ENCODE data around the gene ACOXL.

ACOXL gene

DNA sequence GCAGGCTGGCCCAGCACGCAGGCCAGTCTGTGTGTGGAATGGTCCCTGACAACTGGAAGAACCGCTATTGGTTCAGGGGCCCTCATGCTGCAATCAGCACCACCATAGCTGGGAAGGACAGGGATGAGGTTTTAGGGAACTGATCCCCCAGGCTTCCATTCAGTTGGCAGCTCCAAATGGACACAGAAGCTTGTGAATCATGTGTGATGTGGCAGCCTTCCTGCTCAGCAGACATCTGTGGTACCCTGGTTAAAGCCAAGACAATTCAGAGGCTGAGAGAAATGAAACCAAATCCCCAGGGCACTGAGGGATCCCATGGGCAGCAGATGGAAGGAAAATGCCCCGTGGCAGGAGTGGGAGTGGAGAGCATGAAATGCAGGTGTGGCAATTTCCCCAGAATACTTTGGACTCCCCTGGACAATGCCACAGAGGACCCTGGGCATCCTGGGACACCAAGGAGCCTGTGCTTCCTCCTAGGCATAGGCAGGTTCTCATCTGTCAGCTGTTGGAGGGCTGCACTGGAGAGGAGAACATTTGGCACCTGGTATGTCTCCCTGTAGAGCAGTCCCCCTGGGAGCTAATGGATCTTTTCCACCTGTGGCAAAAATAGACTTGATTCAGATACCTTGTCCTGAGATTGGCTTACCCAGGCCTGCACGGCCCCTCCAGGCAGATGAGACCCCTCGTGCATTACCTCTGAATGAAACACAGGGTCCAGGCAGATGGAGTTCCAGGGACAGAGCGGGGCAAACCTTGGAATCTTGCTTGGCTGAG is 226.2 kb downstream of the ACOXL start:
- H3K9me3 ChIP-seq (ENCODE audit: insufficient read depth, low read length), result peaks cover 6% of the 10 kb centered on the region; the same call in 1 of the 2 replicates
- no peaks in the 10 kb centered on the region for H3F3A ChIP-seq (ENCODE audit: insufficient read depth)
- H3K27ac ChIP-seq (ENCODE audit: low read depth, low read length), result no peak overlapping the region
- no peaks in the 10 kb centered on the region for H3K36me3 ChIP-seq (ENCODE audit: low read length)
- no peak overlapping the region for H3K4me3 ChIP-seq (ENCODE audit: insufficient read depth, low read length, poor library complexity, severe bottlenecking)
- H2AFZ ChIP-seq (ENCODE audit: low read depth, low read length, severe bottlenecking), result no peak overlapping the region
- H4K20me1 ChIP-seq (ENCODE audit: low read depth, low read length), result no peaks in the 10 kb centered on the region
- TF ChIP-seq, protein P1, sequence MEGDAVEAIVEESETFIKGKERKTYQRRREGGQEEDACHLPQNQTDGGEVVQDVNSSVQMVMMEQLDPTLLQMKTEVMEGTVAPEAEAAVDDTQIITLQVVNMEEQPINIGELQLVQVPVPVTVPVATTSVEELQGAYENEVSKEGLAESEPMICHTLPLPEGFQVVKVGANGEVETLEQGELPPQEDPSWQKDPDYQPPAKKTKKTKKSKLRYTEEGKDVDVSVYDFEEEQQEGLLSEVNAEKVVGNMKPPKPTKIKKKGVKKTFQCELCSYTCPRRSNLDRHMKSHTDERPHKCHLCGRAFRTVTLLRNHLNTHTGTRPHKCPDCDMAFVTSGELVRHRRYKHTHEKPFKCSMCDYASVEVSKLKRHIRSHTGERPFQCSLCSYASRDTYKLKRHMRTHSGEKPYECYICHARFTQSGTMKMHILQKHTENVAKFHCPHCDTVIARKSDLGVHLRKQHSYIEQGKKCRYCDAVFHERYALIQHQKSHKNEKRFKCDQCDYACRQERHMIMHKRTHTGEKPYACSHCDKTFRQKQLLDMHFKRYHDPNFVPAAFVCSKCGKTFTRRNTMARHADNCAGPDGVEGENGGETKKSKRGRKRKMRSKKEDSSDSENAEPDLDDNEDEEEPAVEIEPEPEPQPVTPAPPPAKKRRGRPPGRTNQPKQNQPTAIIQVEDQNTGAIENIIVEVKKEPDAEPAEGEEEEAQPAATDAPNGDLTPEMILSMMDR (IDR thresholded peaks at IDR 0.05; ENCODE audit: insufficient read depth, low read length, poor library complexity, severe bottlenecking), result no peak
- no peak for TF ChIP-seq EZH2phosphoT487 (conservative IDR thresholded peaks at IDR 0.05; ENCODE audit: low read length)
- H3K9ac ChIP-seq (ENCODE audit: low read length), result no peak overlapping the region
- no peaks in the 10 kb centered on the region for H3K79me2 ChIP-seq (ENCODE audit: insufficient read depth, low read length)
- no peaks in the 10 kb centered on the region for H3K27me3 ChIP-seq (ENCODE audit: low read length)
- H3K4me2 ChIP-seq (ENCODE audit: low read depth, low read length, poor library complexity, severe bottlenecking), result no peak overlapping the region
- H3K9me2 ChIP-seq (replicated peaks; ENCODE audit: insufficient read depth, low read length), result no peaks in the 10 kb centered on the region

DNA sequence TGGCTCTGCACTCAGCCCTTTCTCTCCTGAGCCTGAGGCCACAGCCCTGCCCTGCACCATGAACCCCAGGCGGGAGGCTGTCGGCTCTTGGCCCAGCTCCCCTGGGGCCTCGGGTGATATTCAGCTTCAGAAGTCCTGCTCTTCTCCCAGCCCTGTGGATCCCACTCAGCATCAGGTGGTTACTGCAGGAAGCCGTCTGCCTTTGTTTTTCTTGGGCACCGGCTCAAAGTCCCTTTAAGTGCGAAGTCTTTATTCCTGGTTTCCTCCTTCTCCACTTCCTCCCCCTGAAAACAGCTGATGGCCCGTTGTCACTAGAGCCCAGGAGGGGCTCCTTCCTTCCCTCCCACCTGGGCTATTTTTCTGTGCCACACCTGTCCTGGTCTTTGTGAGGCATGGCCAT is 226.8 kb downstream of the ACOXL start:
- no peaks in the 10 kb centered on the region for H3K36me3 ChIP-seq (ENCODE audit: low read length)
- no peaks in the 10 kb centered on the region for H3K79me2 ChIP-seq (ENCODE audit: insufficient read depth, low read length)
- TF ChIP-seq, protein P1 (IDR thresholded peaks at IDR 0.05; ENCODE audit: insufficient read depth, low read length, poor library complexity, severe bottlenecking), result no peak
- TF ChIP-seq EZH2phosphoT487 (conservative IDR thresholded peaks at IDR 0.05; ENCODE audit: low read length), result no peak

DNA sequence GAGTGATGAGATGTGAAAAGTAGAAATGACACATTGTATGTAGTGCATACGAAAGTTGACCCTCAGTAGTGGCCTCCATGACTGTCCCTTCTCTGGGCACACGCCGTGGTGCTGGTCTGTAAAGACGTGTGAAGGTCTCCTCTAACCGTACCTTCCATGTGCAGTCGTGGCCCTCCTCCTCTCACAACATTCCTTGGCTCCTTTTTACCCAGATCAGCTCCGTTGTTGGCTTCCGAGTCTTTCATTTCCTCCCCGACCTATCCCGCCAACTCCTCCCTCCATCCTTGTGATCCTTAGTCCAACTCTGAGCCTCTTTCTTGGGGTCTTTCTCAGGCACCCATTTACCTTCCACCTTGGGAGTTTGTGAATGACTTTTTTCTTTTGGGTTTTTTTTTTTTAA is 227.9 kb downstream of the ACOXL start:
- Histone ChIP-seq H3K27ac (ENCODE audit: low read depth, low read length) (no peak overlapping the region), H3K4me2 (ENCODE audit: low read depth, low read length, poor library complexity, severe bottlenecking) (no peak overlapping the region), H3F3A (ENCODE audit: insufficient read depth) (no peaks in the 10 kb centered on the region), H3K36me3 (ENCODE audit: low read length) (no peaks in the 10 kb centered on the region), H3K4me3 (ENCODE audit: insufficient read depth, low read length, poor library complexity, severe bottlenecking) (no peak overlapping the region), H3K9ac (ENCODE audit: low read length) (no peak overlapping the region), H3K9me2 (replicated peaks; ENCODE audit: insufficient read depth, low read length) (no peaks in the 10 kb centered on the region), H3K9me3 (ENCODE audit: insufficient read depth, low read length) (peaks cover 6% of the 10 kb centered on the region; the same call in 1 of the 2 replicates), H3K27me3 (ENCODE audit: low read length) (no peaks in the 10 kb centered on the region), H2AFZ (ENCODE audit: low read depth, low read length, severe bottlenecking) (no peak overlapping the region), H4K20me1 (ENCODE audit: low read depth, low read length) (no peaks in the 10 kb centered on the region), H3K79me2 (ENCODE audit: insufficient read depth, low read length) (no peaks in the 10 kb centered on the region)
- TF ChIP-seq EZH2phosphoT487 (conservative IDR thresholded peaks at IDR 0.05; ENCODE audit: low read length), result no peak
- TF ChIP-seq, protein P1 (IDR thresholded peaks at IDR 0.05; ENCODE audit: insufficient read depth, low read length, poor library complexity, severe bottlenecking), result no peak

More for the DNA sequence above, 226.8 kb downstream of the ACOXL start:
- Histone ChIP-seq H3K9me2 (replicated peaks; ENCODE audit: insufficient read depth, low read length) (no peaks in the 10 kb centered on the region), H3K9ac (ENCODE audit: low read length) (no peak overlapping the region), H3K4me3 (ENCODE audit: insufficient read depth, low read length, poor library complexity, severe bottlenecking) (no peak overlapping the region), H3K27ac (ENCODE audit: low read depth, low read length) (no peak overlapping the region), H4K20me1 (ENCODE audit: low read depth, low read length) (no peaks in the 10 kb centered on the region), H3F3A (ENCODE audit: insufficient read depth) (no peaks in the 10 kb centered on the region), H3K4me2 (ENCODE audit: low read depth, low read length, poor library complexity, severe bottlenecking) (no peak overlapping the region), H3K27me3 (ENCODE audit: low read length) (no peaks in the 10 kb centered on the region), H3K9me3 (ENCODE audit: insufficient read depth, low read length) (peaks cover 6% of the 10 kb centered on the region; the same call in 1 of the 2 replicates), H2AFZ (ENCODE audit: low read depth, low read length, severe bottlenecking) (no peak overlapping the region)
